Measurements from ENCODE around the gene RAD18. TPM values are rescaled to one million over a fixed set of nuclear protein-coding genes. Genes with fewer than 3 reads are reported as not detected.

RAD18 gene
- total RNA-seq, 1 donor from 2014 or later = 6.0 TPM

- no peak overlapping the region for H3K4me3 ChIP-seq (ENCODE audit: insufficient read depth, low read depth, low read length)
- no peak for FAIRE-seq
- H2AFZ ChIP-seq (ENCODE audit: low read depth, low read length) = no peak overlapping the region
- DNase-seq (ENCODE audit: low read depth) = no peak
- H3K27me3 Mint-ChIP-seq (ENCODE audit: low read depth, unreplicated experiment) = peaks cover 6% of the 10 kb centered on the region
- no peak overlapping the region for H3K4me3 Mint-ChIP-seq (ENCODE audit: unreplicated experiment)
- H3K9me3 ChIP-seq (ENCODE audit: insufficient read depth, low read depth, low read length) = no peaks in the 10 kb centered on the region
- TF ChIP-seq, protein P1, sequence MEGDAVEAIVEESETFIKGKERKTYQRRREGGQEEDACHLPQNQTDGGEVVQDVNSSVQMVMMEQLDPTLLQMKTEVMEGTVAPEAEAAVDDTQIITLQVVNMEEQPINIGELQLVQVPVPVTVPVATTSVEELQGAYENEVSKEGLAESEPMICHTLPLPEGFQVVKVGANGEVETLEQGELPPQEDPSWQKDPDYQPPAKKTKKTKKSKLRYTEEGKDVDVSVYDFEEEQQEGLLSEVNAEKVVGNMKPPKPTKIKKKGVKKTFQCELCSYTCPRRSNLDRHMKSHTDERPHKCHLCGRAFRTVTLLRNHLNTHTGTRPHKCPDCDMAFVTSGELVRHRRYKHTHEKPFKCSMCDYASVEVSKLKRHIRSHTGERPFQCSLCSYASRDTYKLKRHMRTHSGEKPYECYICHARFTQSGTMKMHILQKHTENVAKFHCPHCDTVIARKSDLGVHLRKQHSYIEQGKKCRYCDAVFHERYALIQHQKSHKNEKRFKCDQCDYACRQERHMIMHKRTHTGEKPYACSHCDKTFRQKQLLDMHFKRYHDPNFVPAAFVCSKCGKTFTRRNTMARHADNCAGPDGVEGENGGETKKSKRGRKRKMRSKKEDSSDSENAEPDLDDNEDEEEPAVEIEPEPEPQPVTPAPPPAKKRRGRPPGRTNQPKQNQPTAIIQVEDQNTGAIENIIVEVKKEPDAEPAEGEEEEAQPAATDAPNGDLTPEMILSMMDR (IDR thresholded peaks at IDR 0.05; ENCODE audit: insufficient read depth, low read depth, low read length) = no peak
- no peak for TF ChIP-seq EZH2 (IDR thresholded peaks at IDR 0.05; ENCODE audit: insufficient read depth, low read length)
- no peaks in the 10 kb centered on the region for H3K36me3 ChIP-seq (ENCODE audit: insufficient read depth, low read length)
- H3K27ac ChIP-seq (ENCODE audit: low read depth, low read length) = no peak overlapping the region
- no peak overlapping the region for H3K27ac Mint-ChIP-seq (ENCODE audit: unreplicated experiment)
- peaks cover 21% of the 10 kb centered on the region for H3K27me3 ChIP-seq (ENCODE audit: insufficient read depth, low read length)
- H3K4me2 ChIP-seq (ENCODE audit: low read length) = no peak overlapping the region
- peaks cover 17% of the 10 kb centered on the region for H3K4me1 Mint-ChIP-seq (ENCODE audit: low read depth, unreplicated experiment)
- H3K79me2 ChIP-seq (ENCODE audit: insufficient read depth, low read length) = no peaks in the 10 kb centered on the region
- no peaks in the 10 kb centered on the region for H4K20me1 ChIP-seq (ENCODE audit: insufficient read depth, low read length)
- H3K4me1 ChIP-seq (ENCODE audit: insufficient read depth, low read length) = no peaks in the 10 kb centered on the region
- no peak overlapping the region for H3K9ac ChIP-seq (ENCODE audit: low read length)
- H3K9me3 Mint-ChIP-seq (ENCODE audit: unreplicated experiment) = peaks cover 7% of the 10 kb centered on the region
- peaks cover 4% of the 10 kb centered on the region for H3K36me3 Mint-ChIP-seq (ENCODE audit: low read depth, unreplicated experiment)
Measured at GRCh38 chr3:8978551-8978950, 15.3 kb upstream of the RAD18 start.

GRCh38 chr3:8976540-8977182 is 13.4 kb upstream of the RAD18 start:
- no peaks in the 10 kb centered on the region for H3K79me2 ChIP-seq (ENCODE audit: insufficient read depth, low read length)
- H3K4me1 Mint-ChIP-seq (ENCODE audit: low read depth, unreplicated experiment) = peaks cover 5% of the 10 kb centered on the region
- peaks cover 4% of the 10 kb centered on the region for H3K36me3 Mint-ChIP-seq (ENCODE audit: low read depth, unreplicated experiment)
- no peak for DNase-seq (ENCODE audit: low read depth)
- TF ChIP-seq EZH2 (IDR thresholded peaks at IDR 0.05; ENCODE audit: insufficient read depth, low read length) = no peak
- TF ChIP-seq, protein P1 (IDR thresholded peaks at IDR 0.05; ENCODE audit: insufficient read depth, low read depth, low read length) = no peak
- H3K9me3 Mint-ChIP-seq (ENCODE audit: unreplicated experiment) = peaks cover 7% of the 10 kb centered on the region
- H3K4me1 ChIP-seq (ENCODE audit: insufficient read depth, low read length) = no peaks in the 10 kb centered on the region
- H3K4me2 ChIP-seq (ENCODE audit: low read length) = no peak overlapping the region
- H3K4me3 Mint-ChIP-seq (ENCODE audit: unreplicated experiment) = no peak overlapping the region
- peaks cover 18% of the 10 kb centered on the region for H3K27me3 ChIP-seq (ENCODE audit: insufficient read depth, low read length)
- no peak overlapping the region for H2AFZ ChIP-seq (ENCODE audit: low read depth, low read length)
- H3K36me3 ChIP-seq (ENCODE audit: insufficient read depth, low read length) = no peaks in the 10 kb centered on the region
- peaks cover 8% of the 10 kb centered on the region for H3K27me3 Mint-ChIP-seq (ENCODE audit: low read depth, unreplicated experiment)
- H3K4me3 ChIP-seq (ENCODE audit: insufficient read depth, low read depth, low read length) = no peak overlapping the region
- no peak overlapping the region for H3K27ac Mint-ChIP-seq (ENCODE audit: unreplicated experiment)
- no peak overlapping the region for H3K27ac ChIP-seq (ENCODE audit: low read depth, low read length)
- H4K20me1 ChIP-seq (ENCODE audit: insufficient read depth, low read length) = no peaks in the 10 kb centered on the region
- H3K9me3 ChIP-seq (ENCODE audit: insufficient read depth, low read depth, low read length) = no peaks in the 10 kb centered on the region
- FAIRE-seq = no peak
- H3K9ac ChIP-seq (ENCODE audit: low read length) = no peak overlapping the region

Data from astrocyte (in vitro differentiated cells and primary cell).